Measurements from ENCODE around the gene LPGAT1. TPM values are rescaled to one million over a fixed set of nuclear protein-coding genes. Genes with fewer than 3 reads are reported as not detected.

Gene LPGAT1
- total RNA-seq, 1 experiment from 2014 or later, result 37.5 TPM

GRCh38 chr1:211714154-211714553, 116.4 kb downstream of the LPGAT1 start:
- no peak overlapping the region for H3K4me3 ChIP-seq (ENCODE audit: low read depth, low read length, poor library complexity, severe bottlenecking)
- intact Hi-C loops (cut with micrococcal nuclease; ENCODE audit: unreplicated experiment), result no loop called here
- POLR2A ChIA-PET (ENCODE audit: low non-redundant PET), result interaction anchor here (0.7 kb wide), 1 partner anchor 21 kb away, joined by 3 read pairs; no protein-coding TSS in a partner anchor
- no peaks in the 10 kb centered on the region for H3K27me3 ChIP-seq (replicated peaks; ENCODE audit: insufficient read depth, low read depth, low read length, poor library complexity)
- peaks cover 10% of the 10 kb centered on the region for H3K4me1 ChIP-seq (ENCODE audit: insufficient read depth, low read length, poor library complexity, severe bottlenecking)
- CTCF ChIA-PET, result no interaction called here
- no peaks in the 10 kb centered on the region for H3K36me3 ChIP-seq (ENCODE audit: insufficient read depth, low read length, poor library complexity, severe bottlenecking)
- no TSS peak for BruUV-seq (replicated peaks)
- H3K27ac ChIP-seq (ENCODE audit: low read depth, low read length, poor library complexity, severe bottlenecking), result no peak overlapping the region
- no peak for TF ChIP-seq EZH2 (IDR thresholded peaks at IDR 0.05; ENCODE audit: borderline replicate concordance, low read depth, low read length, poor library complexity, severe bottlenecking)
- no peak for TF ChIP-seq CTCF (conservative IDR thresholded peaks at IDR 0.05; ENCODE audit: low read depth, low read length)
- no peaks in the 10 kb centered on the region for H3K9me3 ChIP-seq (ENCODE audit: low read depth, low read length, poor library complexity, severe bottlenecking)
- DNase-seq (ENCODE audit: low spot score), result no peak

DNA sequence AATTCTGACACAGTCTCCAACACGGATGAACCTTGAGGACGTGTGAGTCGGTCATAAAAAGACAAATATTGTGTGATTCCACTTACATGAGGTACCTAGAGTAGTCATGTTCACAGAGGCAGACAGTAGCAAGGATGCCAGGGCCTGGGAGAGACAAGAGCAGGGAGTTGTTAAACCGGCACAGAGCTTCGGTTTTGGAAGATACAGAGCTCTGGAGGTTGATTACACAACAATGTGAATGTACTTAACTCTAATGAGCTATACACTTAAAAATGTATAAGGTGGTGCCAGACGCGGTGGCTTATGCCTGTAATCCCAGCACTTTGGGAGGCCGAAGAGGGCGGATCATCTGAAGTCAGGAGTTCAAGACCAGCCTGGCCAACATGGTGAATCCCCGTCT, 117.3 kb downstream of the LPGAT1 start:
- no peaks in the 10 kb centered on the region for H3K9me3 ChIP-seq (ENCODE audit: low read depth, low read length, poor library complexity, severe bottlenecking)
- ChIA-PET CTCF (no interaction called here), POLR2A (ENCODE audit: low non-redundant PET) (no interaction called here)
- TF ChIP-seq EZH2 (IDR thresholded peaks at IDR 0.05; ENCODE audit: borderline replicate concordance, low read depth, low read length, poor library complexity, severe bottlenecking) (no peak), CTCF (conservative IDR thresholded peaks at IDR 0.05; ENCODE audit: low read depth, low read length) (no peak)
- no peak overlapping the region for H3K27ac ChIP-seq (ENCODE audit: low read depth, low read length, poor library complexity, severe bottlenecking)
- peaks cover 19% of the 10 kb centered on the region for H3K4me1 ChIP-seq (ENCODE audit: insufficient read depth, low read length, poor library complexity, severe bottlenecking)
- BruUV-seq (replicated peaks), result no TSS peak
- DNase-seq (ENCODE audit: low spot score), result no peak
- no peaks in the 10 kb centered on the region for H3K27me3 ChIP-seq (replicated peaks; ENCODE audit: insufficient read depth, low read depth, low read length, poor library complexity)
- intact Hi-C loops (cut with micrococcal nuclease; ENCODE audit: unreplicated experiment), result no loop called here
- no peak overlapping the region for H3K4me3 ChIP-seq (ENCODE audit: low read depth, low read length, poor library complexity, severe bottlenecking)
- no peaks in the 10 kb centered on the region for H3K36me3 ChIP-seq (ENCODE audit: insufficient read depth, low read length, poor library complexity, severe bottlenecking)

DNA sequence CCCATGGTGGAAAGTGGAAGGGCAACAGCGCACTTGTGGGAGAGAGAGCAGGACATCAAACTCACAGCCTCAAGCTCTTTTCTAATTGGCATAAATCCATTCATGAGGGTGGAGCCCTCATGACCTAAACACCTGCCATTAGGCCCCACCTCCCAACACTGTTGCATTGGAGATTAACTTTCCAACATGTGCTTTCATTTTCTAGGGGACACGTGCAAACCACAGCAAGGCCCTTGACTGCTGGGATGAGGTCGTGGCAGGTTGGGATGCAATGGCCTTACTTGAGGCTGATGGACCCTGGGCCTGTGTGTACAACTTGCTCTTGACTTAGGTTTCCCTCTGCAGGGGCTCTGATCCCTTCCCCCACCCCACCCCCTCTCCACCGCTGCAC, 119.3 kb downstream of the LPGAT1 start:
- peaks cover 19% of the 10 kb centered on the region for H3K4me1 ChIP-seq (ENCODE audit: insufficient read depth, low read length, poor library complexity, severe bottlenecking)
- TF ChIP-seq EZH2 (IDR thresholded peaks at IDR 0.05; ENCODE audit: borderline replicate concordance, low read depth, low read length, poor library complexity, severe bottlenecking) (no peak), CTCF (conservative IDR thresholded peaks at IDR 0.05; ENCODE audit: low read depth, low read length) (no peak)
- H3K4me3 ChIP-seq (ENCODE audit: low read depth, low read length, poor library complexity, severe bottlenecking), result no peak overlapping the region
- no peak overlapping the region for H3K27ac ChIP-seq (ENCODE audit: low read depth, low read length, poor library complexity, severe bottlenecking)
- H3K27me3 ChIP-seq (replicated peaks; ENCODE audit: insufficient read depth, low read depth, low read length, poor library complexity), result no peaks in the 10 kb centered on the region
- no peak for DNase-seq (ENCODE audit: low spot score)
- ChIA-PET POLR2A (ENCODE audit: low non-redundant PET) (no interaction called here), CTCF (no interaction called here)
- H3K36me3 ChIP-seq (ENCODE audit: insufficient read depth, low read length, poor library complexity, severe bottlenecking), result no peaks in the 10 kb centered on the region
- no TSS peak for BruUV-seq (replicated peaks)
- intact Hi-C loops (cut with micrococcal nuclease; ENCODE audit: unreplicated experiment), result no loop called here
- H3K9me3 ChIP-seq (ENCODE audit: low read depth, low read length, poor library complexity, severe bottlenecking), result no peaks in the 10 kb centered on the region

All from A673 (cell line).